Sigmoid colon (tissue), 7 donors: ENCODE data around the gene CDK14. TPM values are rescaled to one million over a fixed set of nuclear protein-coding genes. Genes with fewer than 3 reads are reported as not detected.

Experiments used
- DNase-seq: peaks from one replicate; pipeline ENCODE4 v3.0.0-alpha.2; 2019
- H3K27ac ChIP-seq, 4 donors: fragments of 200-600 bp; sonication (generic); one replicate each; pipeline ENCODE4 v1.5.1; 2016 to 2019; ENCODE audit warnings: mild to moderate bottlenecking in 1 of 4
- H3K27me3 ChIP-seq, 3 donors: fragments of 200-600 bp; sonication (generic); one replicate each; pipeline ENCODE4 v1.5.1; 2019; ENCODE audit warnings: mild to moderate bottlenecking in 1 of 3
- H3K36me3 ChIP-seq, 4 donors: fragments of 200-600 bp; sonication (generic); one replicate each; pipeline ENCODE4 v1.5.1; 2016 to 2019
- H3K4me1 ChIP-seq, 4 donors: fragments of 200-600 bp; sonication (generic); one replicate each; pipeline ENCODE4 v1.5.1; 2017 to 2019
- H3K4me3 ChIP-seq, 4 donors: fragments of 200-600 bp; sonication (generic); one replicate each; pipeline ENCODE4 v1.5.1; 2017 to 2019; ENCODE audit warnings: mild to moderate bottlenecking in 2 of 4, moderate library complexity in 1 of 4
- H3K9me3 ChIP-seq, 4 donors: fragments of 200-600 bp in 3 of 4; sonication (generic) in 3 of 4; one replicate each; pipeline versions ENCODE4 v1.5.1 to v1.6.1; 2013 to 2019
- CTCF ChIP-seq, 4 experiments: fragments of 450-650 bp in 3 of 4; fragments of 200-600 bp in 1 of 4; IDR thresholded peaks; one replicate each; pipeline ENCODE4 v1.5.1; 2016 to 2019; ENCODE audit warnings: antibody characterized with exemption in 4 of 4, mild to moderate bottlenecking in 3 of 4, moderate library complexity in 2 of 4
- EP300 ChIP-seq, 4 donors: sonication (generic); formaldehyde crosslinking; IDR thresholded peaks; one replicate each; pipeline ENCODE4 v1.6.1; 2017; ENCODE audit warnings: antibody characterized with exemption in 4 of 4
- POLR2A ChIP-seq, 2 donors: fragments of 450-650 bp; IDR thresholded peaks; one replicate each; pipeline ENCODE4 v1.6.1; 2016; ENCODE audit warnings: antibody characterized with exemption in 2 of 2, mild to moderate bottlenecking in 2 of 2, moderate library complexity in 2 of 2
- POLR2AphosphoS5 ChIP-seq, 4 donors: sonication (generic); formaldehyde crosslinking; IDR thresholded peaks; one replicate each; pipeline ENCODE4 v1.6.1; 2017; ENCODE audit warnings: antibody characterized with exemption in 4 of 4
- WGBS, 2 donors: extraction: QIAGEN DNeasy Blood & Tissue Kit; methylation state at CpG; one replicate each; pipeline ENCODE4 v1.1.7; 2013; 5-methylcytosine and 5-hydroxymethylcytosine counted together
- intact Hi-C: fragments of 100-400 bp; cut with DNase I; formaldehyde crosslinking; loops from one replicate; pipeline ENCODE4 v1.15.1; 2023
- polyA plus RNA-seq, 3 donors: library from polyadenylated mRNA; stranded (reverse); fragments of 200-250 nt; gene quantifications; one replicate each; pipeline ENCODE4 v1.2.3, GENCODE V29; 2013
- total RNA-seq, 4 donors: library from RNA; depleted of rRNA; stranded (reverse); fragments of >200 nt; gene quantifications; one replicate each; pipeline ENCODE4 v1.1.0, GENCODE V29; 2016
- donor health status: healthy with polysubstance abuse.
- donor health status: Bipolar disorder and iron deficiency.
- donor health status: healthy.

CDK14 gene
- total and polyA plus RNA-seq, 7 donors: 0.92 to 19.3 (median 11.1) TPM

GRCh38 chr7:90958647-90959046 lies 362.5 kb downstream of the CDK14 start:
- WGBS, 2 donors: 57 to 81% methylated on average over 2 of the region's 2 CpGs
- intact Hi-C loops: no loop called here
- no peak overlapping the region for H3K27ac ChIP-seq
- H3K36me3 ChIP-seq: no peaks in the 10 kb centered on the region
- H3K4me3 ChIP-seq: no peak overlapping the region
- H3K4me1 ChIP-seq: peaks cover 0 to 16% (median 10%) of the 10 kb centered on the region in 4 donors
- TF ChIP-seq POLR2AphosphoS5 (IDR thresholded peaks at IDR 0.05): no peak
- TF ChIP-seq POLR2A (IDR thresholded peaks at IDR 0.05): no peak
- no peak for TF ChIP-seq EP300 (IDR thresholded peaks at IDR 0.05)
- TF ChIP-seq CTCF (IDR thresholded peaks at IDR 0.05): no peak
- H3K9me3 ChIP-seq: no peaks in the 10 kb centered on the region
- H3K27me3 ChIP-seq: no peaks in the 10 kb centered on the region
- no peak for DNase-seq

DNA sequence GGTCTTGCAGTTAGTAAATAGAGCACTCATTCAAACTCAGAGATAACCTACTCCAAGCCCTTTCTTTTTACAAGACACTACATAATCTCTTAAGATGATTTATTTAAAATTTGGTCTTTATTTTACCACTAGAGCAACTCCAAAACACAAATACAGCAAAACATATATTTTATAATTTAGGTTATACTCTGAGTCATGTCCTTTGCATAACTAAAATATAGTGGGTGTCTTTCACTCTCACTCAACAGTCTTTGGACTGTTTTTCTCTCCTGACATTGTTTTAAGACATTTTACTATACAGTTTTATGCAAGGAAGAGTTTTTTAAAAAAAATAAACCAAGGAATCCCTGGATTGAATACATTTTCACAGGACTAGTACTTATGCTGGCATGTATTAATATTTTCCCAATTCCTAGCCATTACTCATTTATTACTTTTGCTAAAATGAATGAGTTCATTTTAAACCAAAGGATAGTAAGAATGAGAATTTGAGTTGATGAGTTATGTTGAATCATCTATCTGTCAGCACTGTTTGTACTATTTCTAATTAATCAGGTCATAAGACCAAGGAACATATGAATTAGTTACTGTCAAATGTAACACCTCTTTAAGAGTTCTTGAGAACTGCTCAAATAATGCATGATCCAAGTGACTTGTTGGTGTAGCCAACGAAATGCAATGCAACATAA lies 365.1 kb downstream of the CDK14 start:
- Histone ChIP-seq H3K9me3 (no peaks in the 10 kb centered on the region), H3K27ac (no peak overlapping the region), H3K27me3 (no peaks in the 10 kb centered on the region), H3K4me3 (no peak overlapping the region), H3K36me3 (no peaks in the 10 kb centered on the region), H3K4me1 (peaks cover 0 to 16% (median 10%) of the 10 kb centered on the region in 4 donors)
- DNase-seq: no peak
- intact Hi-C loops: no loop called here
- TF ChIP-seq EP300 (IDR thresholded peaks at IDR 0.05): no peak
- no peak for TF ChIP-seq POLR2AphosphoS5 (IDR thresholded peaks at IDR 0.05)
- whole genome bisulfite sequencing, 2 donors: 91% methylated on average over 1 of the region's 1 CpG

GRCh38 chr7:90965211-90965610 lies 369.1 kb downstream of the CDK14 start:
- Histone ChIP-seq H3K9me3 (no peaks in the 10 kb centered on the region), H3K4me3 (no peak overlapping the region), H3K27me3 (no peaks in the 10 kb centered on the region), H3K36me3 (no peaks in the 10 kb centered on the region), H3K4me1 (no peaks in the 10 kb centered on the region), H3K27ac (no peak overlapping the region)
- intact Hi-C loops: no loop called here
- WGBS, 2 donors: 87 to 89% methylated on average over 2 of the region's 2 CpGs
- DNase-seq: no peak
- TF ChIP-seq POLR2A (IDR thresholded peaks at IDR 0.05): no peak
- no peak for TF ChIP-seq POLR2AphosphoS5 (IDR thresholded peaks at IDR 0.05)
- TF ChIP-seq EP300 (IDR thresholded peaks at IDR 0.05): no peak
- TF ChIP-seq CTCF (IDR thresholded peaks at IDR 0.05): no peak

DNA sequence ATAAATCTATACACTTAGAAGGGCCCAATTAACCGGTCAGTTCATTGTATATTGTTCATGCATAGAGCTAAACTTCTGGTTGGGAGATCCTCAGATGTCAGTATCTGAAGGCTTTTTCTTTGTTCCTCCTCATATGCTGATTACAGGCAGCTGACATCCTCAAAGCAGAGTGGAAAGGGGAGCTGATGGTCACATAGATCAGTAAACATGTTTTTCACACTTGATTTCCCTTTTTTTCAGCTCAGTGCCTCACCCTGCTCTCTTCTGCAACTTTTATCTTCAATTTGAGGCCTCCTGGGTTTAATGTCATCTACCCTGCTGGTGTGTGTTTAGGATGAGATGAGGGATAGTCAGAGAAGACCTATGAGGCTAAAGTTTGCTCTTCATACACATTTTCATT lies 370.2 kb downstream of the CDK14 start:
- H3K27ac ChIP-seq: no peak overlapping the region
- no peak for DNase-seq
- no peaks in the 10 kb centered on the region for H3K36me3 ChIP-seq
- TF ChIP-seq POLR2A (IDR thresholded peaks at IDR 0.05) (no peak), CTCF (IDR thresholded peaks at IDR 0.05) (no peak), EP300 (IDR thresholded peaks at IDR 0.05) (no peak), POLR2AphosphoS5 (IDR thresholded peaks at IDR 0.05) (no peak)
- intact Hi-C loops: no loop called here
- 69 to 80% methylated on average over 1 of the region's 1 CpG for WGBS, 2 donors
- H3K27me3 ChIP-seq: no peaks in the 10 kb centered on the region
- no peaks in the 10 kb centered on the region for H3K4me1 ChIP-seq
- H3K4me3 ChIP-seq: no peak overlapping the region
- H3K9me3 ChIP-seq: no peaks in the 10 kb centered on the region

- Histone ChIP-seq H3K9me3 (no peaks in the 10 kb centered on the region), H3K27ac (no peak overlapping the region), H3K4me3 (no peak overlapping the region), H3K4me1 (no peaks in the 10 kb centered on the region), H3K36me3 (no peaks in the 10 kb centered on the region), H3K27me3 (no peaks in the 10 kb centered on the region)
- no peak for TF ChIP-seq POLR2A (IDR thresholded peaks at IDR 0.05)
- TF ChIP-seq POLR2AphosphoS5 (IDR thresholded peaks at IDR 0.05): no peak
- TF ChIP-seq EP300 (IDR thresholded peaks at IDR 0.05): no peak
- no peak for TF ChIP-seq CTCF (IDR thresholded peaks at IDR 0.05)
- intact Hi-C loops: no loop called here
- 94 to 96% methylated on average over 4 of the region's 4 CpGs for WGBS, 2 donors
- DNase-seq: no peak
Measured at GRCh38 chr7:90968871-90969270, 372.8 kb downstream of the CDK14 start.
